Astrocyte (in vitro differentiated cells and primary cell): ENCODE data around the gene MALT1. TPM values are rescaled to one million over a fixed set of nuclear protein-coding genes. Genes with fewer than 3 reads are reported as not detected.

Experiments
- DNase-seq: peaks from one replicate; pipeline ENCODE4 v3.0.0-alpha.2; 2010; ENCODE audit warnings: low read depth
- FAIRE-seq: peaks from 2 replicates; lab custom pipeline; 2011; peaks lifted over from hg19 to GRCh38; lab: Jason Lieb, UNC
- H2AFZ ChIP-seq: 2 replicates; pipeline ENCODE4 v1.6.0; 2012; ENCODE audit warnings: low read depth, low read length, inconsistent platforms
- H3K27ac ChIP-seq: 2 replicates; pipeline ENCODE4 v1.5.1; 2011; ENCODE audit warnings: low read depth, low read length, inconsistent platforms
- H3K27me3 ChIP-seq: 2 replicates; pipeline ENCODE4 v1.6.0; 2011; ENCODE audit warnings: low read length, inconsistent platforms; ENCODE audit not compliant: insufficient read depth
- H3K36me3 ChIP-seq: 2 replicates; pipeline ENCODE4 v1.5.1; 2011; ENCODE audit warnings: low read length, inconsistent platforms; ENCODE audit not compliant: insufficient read depth
- H3K4me1 ChIP-seq: 2 replicates; pipeline ENCODE4 v1.5.1; 2011; ENCODE audit warnings: low read length, inconsistent platforms; ENCODE audit not compliant: insufficient read depth
- H3K4me2 ChIP-seq: 2 replicates; pipeline ENCODE4 v1.6.0; 2012; ENCODE audit warnings: low read length, inconsistent platforms
- H3K4me3 ChIP-seq: 2 replicates; pipeline ENCODE4 v1.5.1; 2011; ENCODE audit warnings: low read depth, mild to moderate bottlenecking, low read length, inconsistent platforms; ENCODE audit not compliant: insufficient read depth
- H3K79me2 ChIP-seq: 2 replicates; pipeline ENCODE4 v1.6.0; 2012; ENCODE audit warnings: mild to moderate bottlenecking, low read length, inconsistent platforms; ENCODE audit not compliant: insufficient read depth
- H3K9ac ChIP-seq: 2 replicates; pipeline ENCODE4 v1.6.0; 2012; ENCODE audit warnings: mild to moderate bottlenecking, low read length, inconsistent platforms
- H3K9me3 ChIP-seq: 2 replicates; pipeline ENCODE4 v1.5.1; 2012; ENCODE audit warnings: low read depth, mild to moderate bottlenecking, low read length, inconsistent platforms; ENCODE audit not compliant: insufficient read depth
- H4K20me1 ChIP-seq: 2 replicates; pipeline ENCODE4 v1.6.0; 2012; ENCODE audit warnings: low read length, inconsistent platforms; ENCODE audit not compliant: insufficient read depth
- H3K27ac Mint-ChIP-seq: one replicate; pipeline ENCODE4 v1.8.0; 2021; ENCODE audit warnings: mild to moderate bottlenecking, mixed read lengths; ENCODE audit not compliant: unreplicated experiment
- H3K27me3 Mint-ChIP-seq: one replicate; pipeline ENCODE4 v1.8.0; 2021; ENCODE audit warnings: low read depth, mixed read lengths; ENCODE audit not compliant: unreplicated experiment
- H3K36me3 Mint-ChIP-seq: one replicate; pipeline ENCODE4 v1.8.0; 2021; ENCODE audit warnings: low read depth, mixed read lengths; ENCODE audit not compliant: unreplicated experiment
- H3K4me1 Mint-ChIP-seq: one replicate; pipeline ENCODE4 v1.8.0; 2021; ENCODE audit warnings: low read depth, mixed read lengths; ENCODE audit not compliant: unreplicated experiment
- H3K4me3 Mint-ChIP-seq: one replicate; pipeline ENCODE4 v1.8.0; 2021; ENCODE audit warnings: mild to moderate bottlenecking, moderate library complexity, mixed read lengths; ENCODE audit not compliant: unreplicated experiment
- H3K9me3 Mint-ChIP-seq: one replicate; pipeline ENCODE4 v1.8.0; 2021; ENCODE audit warnings: mild to moderate bottlenecking, mixed read lengths; ENCODE audit not compliant: unreplicated experiment
- EZH2 ChIP-seq: IDR thresholded peaks from 2 replicates; pipeline ENCODE4 v1.6.1; 2012; ENCODE audit warnings: mild to moderate bottlenecking, low read length, inconsistent platforms; ENCODE audit not compliant: insufficient read depth
- total RNA-seq: library from RNA; stranded (reverse); gene quantifications from 2 replicates; pipeline ENCODE4 v1.2.1, GENCODE V29; 2021
- TF ChIP-seq, protein P1 (sequence below): IDR thresholded peaks from 2 replicates; pipeline ENCODE4 v1.5.1; 2011; ENCODE audit warnings: low read depth, mild to moderate bottlenecking, inconsistent platforms, low read length, moderate library complexity; ENCODE audit not compliant: insufficient read depth

Gene MALT1
- total RNA-seq, 1 donor from 2014 or later, result 40.3 TPM

DNA sequence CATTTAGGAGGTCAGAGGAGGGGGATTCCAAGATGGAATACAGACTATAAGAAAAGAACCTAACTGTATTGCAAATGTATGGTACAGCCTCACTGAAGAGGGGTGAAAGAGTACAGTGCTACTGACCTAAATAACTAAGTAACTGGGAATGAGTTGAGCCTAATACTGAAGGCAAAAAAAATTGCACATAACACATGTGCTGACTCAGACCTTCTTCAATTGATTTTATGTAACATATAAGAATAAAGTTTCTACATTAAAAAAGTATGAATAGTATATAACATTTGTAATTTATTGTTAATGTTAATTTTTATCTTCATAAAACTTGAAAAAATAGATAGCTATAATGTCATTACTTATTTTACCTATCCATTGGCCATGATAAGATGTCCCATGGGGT lies 41.7 kb downstream of the MALT1 start:
- H3K4me3 ChIP-seq, result no peak overlapping the region
- H3K4me2 ChIP-seq, result no peak overlapping the region
- TF ChIP-seq, protein P1, sequence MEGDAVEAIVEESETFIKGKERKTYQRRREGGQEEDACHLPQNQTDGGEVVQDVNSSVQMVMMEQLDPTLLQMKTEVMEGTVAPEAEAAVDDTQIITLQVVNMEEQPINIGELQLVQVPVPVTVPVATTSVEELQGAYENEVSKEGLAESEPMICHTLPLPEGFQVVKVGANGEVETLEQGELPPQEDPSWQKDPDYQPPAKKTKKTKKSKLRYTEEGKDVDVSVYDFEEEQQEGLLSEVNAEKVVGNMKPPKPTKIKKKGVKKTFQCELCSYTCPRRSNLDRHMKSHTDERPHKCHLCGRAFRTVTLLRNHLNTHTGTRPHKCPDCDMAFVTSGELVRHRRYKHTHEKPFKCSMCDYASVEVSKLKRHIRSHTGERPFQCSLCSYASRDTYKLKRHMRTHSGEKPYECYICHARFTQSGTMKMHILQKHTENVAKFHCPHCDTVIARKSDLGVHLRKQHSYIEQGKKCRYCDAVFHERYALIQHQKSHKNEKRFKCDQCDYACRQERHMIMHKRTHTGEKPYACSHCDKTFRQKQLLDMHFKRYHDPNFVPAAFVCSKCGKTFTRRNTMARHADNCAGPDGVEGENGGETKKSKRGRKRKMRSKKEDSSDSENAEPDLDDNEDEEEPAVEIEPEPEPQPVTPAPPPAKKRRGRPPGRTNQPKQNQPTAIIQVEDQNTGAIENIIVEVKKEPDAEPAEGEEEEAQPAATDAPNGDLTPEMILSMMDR, result no peak
- no peak for TF ChIP-seq EZH2
- Mint-ChIP-seq H3K4me1 (peaks cover 4% of the 10 kb centered on the region), H3K36me3 (peaks cover 6% of the 10 kb centered on the region), H3K9me3 (no peaks in the 10 kb centered on the region), H3K4me3 (no peak overlapping the region), H3K27me3 (no peaks in the 10 kb centered on the region), H3K27ac (no peak overlapping the region)
- peaks cover 5% of the 10 kb centered on the region for H4K20me1 ChIP-seq
- no peaks in the 10 kb centered on the region for H3K9me3 ChIP-seq
- H2AFZ ChIP-seq, result no peak overlapping the region
- peaks cover 4% of the 10 kb centered on the region for H3K79me2 ChIP-seq
- H3K4me1 ChIP-seq, result no peaks in the 10 kb centered on the region
- H3K36me3 ChIP-seq, result peaks cover 7% of the 10 kb centered on the region
- no peak overlapping the region for H3K27ac ChIP-seq
- no peaks in the 10 kb centered on the region for H3K27me3 ChIP-seq
- no peak overlapping the region for H3K9ac ChIP-seq
- DNase-seq (no peak), FAIRE-seq (no peak)

DNA sequence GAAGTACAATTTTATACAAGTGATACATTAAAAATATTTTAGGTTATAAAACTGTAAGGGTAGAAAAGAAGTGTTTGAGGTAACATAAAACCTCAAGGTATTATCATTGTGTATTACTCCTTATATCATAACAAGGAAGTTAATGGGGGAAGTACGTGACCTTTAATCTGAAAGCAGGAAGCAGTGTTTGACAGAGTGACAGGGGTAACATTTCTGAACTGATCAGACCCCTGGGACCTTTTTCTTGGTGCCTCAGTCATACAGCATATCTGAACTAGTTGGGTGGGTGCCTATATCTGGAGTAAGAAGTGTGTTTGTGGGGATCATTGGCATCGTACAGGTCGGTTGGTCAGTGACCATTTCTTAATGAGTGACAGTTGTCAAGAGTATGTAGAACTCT lies 43.0 kb downstream of the MALT1 start:
- H3K4me3 Mint-ChIP-seq, result no peak overlapping the region
- Histone ChIP-seq H3K79me2 (peaks cover 3% of the 10 kb centered on the region), H3K27me3 (no peaks in the 10 kb centered on the region), H4K20me1 (no peaks in the 10 kb centered on the region), H3K9ac (no peak overlapping the region), H3K4me3 (no peak overlapping the region), H3K27ac (no peak overlapping the region), H3K4me1 (no peaks in the 10 kb centered on the region), H3K4me2 (no peak overlapping the region), H2AFZ (no peak overlapping the region), H3K9me3 (no peaks in the 10 kb centered on the region), H3K36me3 (peaks cover 2% of the 10 kb centered on the region)
- H3K4me1 Mint-ChIP-seq, result peaks cover 4% of the 10 kb centered on the region
- H3K27me3 Mint-ChIP-seq, result no peaks in the 10 kb centered on the region
- H3K9me3 Mint-ChIP-seq, result no peaks in the 10 kb centered on the region
- peaks cover 7% of the 10 kb centered on the region for H3K36me3 Mint-ChIP-seq
- no peak overlapping the region for H3K27ac Mint-ChIP-seq
- DNase-seq (no peak), FAIRE-seq (no peak)
- no peak for TF ChIP-seq EZH2
- TF ChIP-seq, protein P1, result no peak

DNA sequence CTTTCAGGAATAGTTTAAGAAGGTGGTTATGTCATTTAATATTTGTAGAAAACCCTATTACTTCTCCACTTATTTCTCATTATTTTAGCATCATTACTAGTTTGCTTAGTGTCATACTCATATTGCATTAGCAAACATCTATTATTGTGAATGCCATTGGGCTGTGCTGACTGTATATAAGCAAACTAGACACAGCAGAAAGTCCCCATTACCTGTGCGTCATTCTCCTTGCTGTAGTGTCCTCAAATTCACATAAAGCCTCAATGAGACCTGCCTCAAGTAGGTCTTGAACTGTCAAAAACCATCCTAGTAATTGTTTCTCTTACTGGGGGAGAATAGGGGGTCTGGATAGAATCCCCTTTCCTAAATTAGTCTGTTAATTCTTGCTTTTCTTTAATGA lies 43.6 kb downstream of the MALT1 start:
- no peaks in the 10 kb centered on the region for H3K36me3 ChIP-seq
- no peaks in the 10 kb centered on the region for H3K27me3 ChIP-seq
- Mint-ChIP-seq H3K4me3 (no peak overlapping the region), H3K9me3 (no peaks in the 10 kb centered on the region), H3K27me3 (no peaks in the 10 kb centered on the region), H3K36me3 (peaks cover 7% of the 10 kb centered on the region), H3K27ac (no peak overlapping the region), H3K4me1 (peaks cover 4% of the 10 kb centered on the region)
- no peak overlapping the region for H3K4me3 ChIP-seq
- H2AFZ ChIP-seq, result no peak overlapping the region
- H3K9me3 ChIP-seq, result no peaks in the 10 kb centered on the region
- TF ChIP-seq, protein P1, result no peak
- no peak for TF ChIP-seq EZH2
- FAIRE-seq, result no peak
- DNase-seq, result no peak
- H3K9ac ChIP-seq, result no peak overlapping the region
- H3K4me1 ChIP-seq, result no peaks in the 10 kb centered on the region
- no peaks in the 10 kb centered on the region for H4K20me1 ChIP-seq
- no peak overlapping the region for H3K4me2 ChIP-seq
- H3K79me2 ChIP-seq, result peaks cover 3% of the 10 kb centered on the region
- no peak overlapping the region for H3K27ac ChIP-seq
